ENCODE measurements around the gene IFNLR1.

IFNLR1 gene

DNA sequence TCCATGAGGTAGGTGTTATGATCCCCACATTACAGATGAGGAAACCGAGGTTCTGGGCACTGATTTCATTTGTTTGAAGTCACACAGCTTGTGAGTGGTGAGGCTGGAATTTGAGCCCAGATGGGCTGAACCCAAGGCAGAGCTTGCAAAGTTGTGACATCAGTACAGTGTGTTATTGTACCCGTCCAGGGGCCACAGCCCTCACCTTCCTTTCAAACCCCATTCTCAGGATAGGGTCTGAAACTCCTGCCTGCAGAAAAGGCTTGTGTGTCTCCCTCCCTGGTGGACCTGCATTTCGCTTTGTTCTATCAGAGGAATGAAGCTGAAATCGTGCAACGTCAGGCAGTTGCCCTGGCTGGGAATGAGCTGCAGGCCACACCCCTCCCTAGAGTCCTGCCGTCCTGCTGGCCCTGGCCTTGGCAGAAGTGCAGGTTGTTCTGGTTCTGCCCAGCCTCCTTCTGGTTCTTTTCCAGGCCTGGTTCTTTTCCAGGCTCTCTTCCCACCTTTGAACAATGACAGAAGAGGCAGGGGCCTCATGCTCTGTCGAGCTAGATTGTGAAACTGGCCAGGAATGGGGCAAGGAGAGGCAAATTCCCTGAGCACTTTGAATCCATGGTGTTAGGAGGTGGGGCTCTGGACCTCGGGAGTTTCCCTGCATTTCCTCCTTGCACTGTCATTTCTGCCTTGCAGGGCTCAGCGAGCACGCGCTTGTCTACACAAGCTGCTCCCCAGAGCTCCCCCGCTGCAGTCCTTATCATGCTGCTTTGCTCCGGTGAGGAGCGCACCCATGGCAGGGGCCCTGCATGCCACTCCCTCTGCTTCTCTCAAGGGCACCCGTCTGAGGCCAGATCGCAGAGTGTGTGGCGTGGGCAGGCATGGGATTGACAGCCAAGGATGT lies 67.0 kb downstream of the IFNLR1 start:
- no peak for DNase-seq

- no peak for DNase-seq
Measured at GRCh38 chr1:24119489-24119858, 67.6 kb downstream of the IFNLR1 start.

DNA sequence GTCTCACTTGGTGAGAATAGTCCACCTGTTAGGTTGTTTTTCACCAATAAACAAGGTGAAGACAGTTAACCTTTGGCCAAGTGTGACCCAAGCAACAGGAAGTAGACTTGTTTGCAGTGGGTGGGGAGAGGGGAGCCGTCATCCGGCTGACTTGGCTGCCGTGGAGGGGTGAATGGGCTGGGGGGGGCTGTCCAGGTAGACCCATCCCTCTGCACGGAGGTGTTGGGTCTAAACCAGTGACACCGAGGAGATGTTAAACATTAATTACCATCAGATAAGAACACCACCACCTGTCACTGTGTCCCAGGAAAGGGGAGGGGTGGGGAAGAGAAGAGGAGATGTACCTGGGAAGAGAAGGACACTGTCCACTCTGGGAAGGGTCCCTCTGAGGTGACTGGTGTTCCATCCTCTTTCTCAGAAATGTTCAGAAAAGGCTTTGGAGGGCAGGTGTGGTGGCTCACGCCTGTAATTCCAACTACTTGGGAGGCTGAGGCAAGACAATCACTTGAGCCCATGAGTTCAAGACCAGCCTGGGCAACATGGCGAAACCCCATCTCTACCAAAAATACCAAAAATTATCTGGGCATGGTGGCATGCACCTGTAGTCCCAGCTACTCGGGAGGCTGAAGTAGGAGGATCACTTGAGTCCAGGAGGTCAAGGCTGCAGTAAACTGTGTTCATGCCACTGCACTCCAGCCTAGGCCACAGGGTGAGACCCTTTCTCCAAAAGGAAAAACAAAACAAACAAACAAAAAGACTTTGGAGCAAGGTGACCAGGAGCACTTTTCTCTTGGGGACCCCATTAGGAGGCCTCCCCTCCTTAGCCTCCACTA lies 68.5 kb downstream of the IFNLR1 start:
- no peak for DNase-seq

- no peak for DNase-seq
Measured at GRCh38 chr1:24117722-24118409, 69.2 kb downstream of the IFNLR1 start.

DNA sequence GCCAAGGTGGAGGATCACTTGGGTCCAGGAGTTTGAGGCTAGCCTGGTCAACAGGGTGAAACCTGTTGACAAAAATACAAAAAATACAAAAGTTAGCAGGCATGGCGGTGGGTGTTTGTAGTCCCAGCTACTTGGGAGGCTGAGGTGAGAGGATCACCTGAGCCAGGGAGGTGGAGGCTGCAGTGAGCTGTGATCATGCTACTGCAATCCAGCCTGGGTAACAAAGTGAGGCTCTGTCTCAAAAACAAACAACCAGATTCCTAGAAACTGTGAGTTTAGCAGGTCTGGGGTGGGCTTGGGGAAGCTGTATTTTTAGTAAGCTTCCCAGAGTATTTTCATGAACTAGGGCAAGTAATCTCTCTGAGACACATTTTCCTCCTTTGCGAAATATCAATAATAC lies 70.0 kb downstream of the IFNLR1 start:
- DNase-seq, result no peak

DNA sequence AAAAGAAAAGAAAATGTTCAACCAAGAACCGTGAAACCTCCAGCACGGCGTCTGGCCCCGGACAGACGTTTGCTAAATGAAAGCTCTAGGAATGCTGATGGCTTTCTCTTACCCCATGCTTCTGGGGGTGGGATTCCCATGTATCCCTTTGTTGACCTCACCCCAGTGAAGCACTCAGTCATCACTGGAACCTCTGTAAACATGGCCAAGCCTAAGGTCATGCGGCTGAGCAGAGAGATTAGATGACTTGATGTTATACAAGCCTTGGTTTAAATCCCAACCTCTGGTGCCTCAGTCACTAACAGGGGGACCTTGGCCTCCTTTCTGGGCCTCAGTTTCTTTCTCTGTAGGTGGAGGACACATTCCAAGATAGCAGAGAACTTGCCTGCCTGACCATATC lies 72.3 kb downstream of the IFNLR1 start:
- no peak for DNase-seq

GRCh38 chr1:24113641-24114033 lies 73.5 kb downstream of the IFNLR1 start:
- DNase-seq, result no peak

GRCh38 chr1:24111996-24112779 lies 74.9 kb downstream of the IFNLR1 start, which contains the start of gene MYOM3:
Gene MYOM3 (minus strand): TSS chr1:24112135. CDS start chr1:24108636, 3,499 bp downstream.
- no peak for DNase-seq

- DNase-seq, result no peak
Measured at GRCh38 chr1:24111262-24111995, 75.7 kb downstream of the IFNLR1 start.

DNA sequence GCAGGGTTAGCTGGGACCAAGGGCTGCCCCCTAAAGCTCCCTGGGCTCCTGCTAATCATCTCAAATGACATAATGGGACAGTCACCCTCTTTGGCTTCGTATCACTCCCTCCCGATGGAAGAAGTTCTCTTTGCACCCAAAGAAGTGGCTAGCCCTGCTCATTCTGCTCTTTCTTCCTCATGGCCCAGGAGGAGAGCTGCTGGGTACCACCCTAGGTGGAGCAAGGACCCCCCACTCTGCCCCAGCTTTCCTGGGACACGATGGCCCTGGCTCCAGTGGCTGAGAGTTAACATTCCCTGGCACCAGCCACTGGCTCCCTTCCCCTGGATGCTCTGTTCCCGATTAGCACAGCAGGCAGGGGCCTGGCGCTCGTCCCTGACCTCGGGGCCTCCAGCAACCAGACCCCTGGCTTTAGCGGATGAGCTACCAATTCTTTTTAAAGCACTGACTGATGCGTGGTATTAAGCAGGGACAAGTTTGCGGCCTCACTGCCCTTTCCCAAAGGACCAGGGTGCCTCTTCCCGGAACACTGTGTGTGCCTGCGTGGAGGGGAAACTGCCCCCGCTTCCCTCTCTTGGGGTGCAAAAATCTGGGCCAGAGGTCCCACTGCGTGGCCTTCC lies 76.3 kb downstream of the IFNLR1 start:
- DNase-seq, result no peak

DNA sequence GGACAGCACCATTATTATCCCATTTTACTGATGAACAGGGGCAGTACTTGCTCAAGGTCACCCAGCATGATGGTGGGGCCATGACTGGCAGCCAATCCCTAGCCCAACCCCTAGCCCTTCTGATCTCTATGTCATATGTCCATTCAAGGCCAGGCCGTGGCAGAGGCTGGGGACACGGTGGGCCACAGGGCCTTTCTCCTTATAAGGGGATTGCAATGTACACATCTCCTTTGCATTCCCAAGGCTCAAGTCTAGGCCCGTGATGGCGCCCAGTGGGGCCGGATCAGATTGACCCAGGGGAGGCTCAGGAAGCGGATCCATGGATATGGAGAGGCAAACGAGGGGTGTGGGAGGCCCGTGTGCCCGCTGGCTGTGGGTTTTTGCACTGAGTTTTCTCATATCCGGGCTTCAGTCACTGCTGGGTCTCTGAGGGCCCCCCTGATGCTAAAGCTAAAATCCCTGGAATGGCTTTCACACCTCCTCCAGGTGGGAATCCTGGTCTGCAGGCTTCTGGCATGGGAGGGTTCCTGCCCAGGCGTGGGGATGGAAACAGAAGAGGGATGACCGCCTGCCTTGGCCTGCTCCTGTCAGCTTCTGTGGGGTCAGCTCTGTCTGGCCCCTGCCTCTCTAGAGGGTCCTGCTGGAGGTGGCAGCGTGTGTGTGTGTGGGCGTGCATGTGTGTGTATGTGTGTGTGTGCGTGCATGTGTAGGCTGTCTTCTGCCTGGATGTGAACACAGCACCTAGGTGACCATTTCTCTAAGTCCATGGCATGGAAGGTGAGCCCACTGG lies 77.2 kb downstream of the IFNLR1 start:
- DNase-seq, result no peak

DNA sequence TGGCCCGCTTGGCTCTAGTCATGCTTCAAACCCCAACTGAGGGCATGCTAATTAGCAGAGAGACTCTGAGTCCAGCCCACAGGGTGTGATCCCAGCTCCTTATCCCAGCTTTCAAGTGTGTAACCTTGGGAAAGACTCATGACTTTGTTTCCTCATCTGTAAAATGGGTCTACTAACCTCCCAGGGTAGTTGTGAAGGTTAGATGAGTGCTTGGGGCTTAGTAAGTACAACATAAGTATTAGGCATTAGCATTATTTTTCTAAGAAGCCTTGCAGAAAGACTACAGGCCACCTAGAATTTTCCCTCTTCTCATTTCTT lies 78.0 kb downstream of the IFNLR1 start:
- DNase-seq, result no peak

- no peak for DNase-seq
Measured at GRCh38 chr1:24108334-24109165, 78.5 kb downstream of the IFNLR1 start.

DNA sequence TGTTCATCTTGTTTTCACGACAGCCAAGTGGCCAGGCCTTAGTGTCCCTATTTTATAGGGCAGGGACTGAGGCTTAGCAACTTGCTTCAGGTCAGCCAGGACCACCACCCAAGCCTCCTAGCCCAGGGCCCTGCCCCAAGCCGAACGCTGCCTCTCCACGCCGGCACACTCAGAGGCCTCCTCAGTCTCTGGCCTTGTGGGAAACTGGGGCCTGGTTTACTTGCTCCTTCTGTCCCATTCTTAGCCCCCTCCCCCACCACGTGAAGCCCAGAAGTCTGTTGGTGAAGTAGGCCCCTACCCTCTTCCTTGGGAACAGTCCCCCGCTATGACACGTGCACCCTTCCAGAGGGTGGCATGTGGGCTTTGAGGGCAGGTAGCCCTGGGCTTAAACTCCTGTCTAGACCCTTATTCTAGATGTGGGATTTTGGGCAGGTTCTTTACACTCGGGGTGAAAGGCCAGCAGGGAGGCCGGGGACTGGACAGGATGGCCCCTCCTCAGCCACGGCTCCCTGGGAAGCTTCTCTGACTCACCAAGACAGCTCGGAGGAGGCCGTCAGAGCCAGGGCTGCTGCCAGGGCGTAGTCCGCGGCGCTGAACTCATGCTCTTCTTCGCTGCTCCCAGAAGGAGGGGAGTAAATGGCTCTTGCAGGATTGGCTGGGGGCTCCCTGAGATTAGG lies 79.5 kb downstream of the IFNLR1 start:
- DNase-seq, result no peak

- no peak for DNase-seq
Measured at GRCh38 chr1:24105368-24106160, 81.5 kb downstream of the IFNLR1 start.

DNA sequence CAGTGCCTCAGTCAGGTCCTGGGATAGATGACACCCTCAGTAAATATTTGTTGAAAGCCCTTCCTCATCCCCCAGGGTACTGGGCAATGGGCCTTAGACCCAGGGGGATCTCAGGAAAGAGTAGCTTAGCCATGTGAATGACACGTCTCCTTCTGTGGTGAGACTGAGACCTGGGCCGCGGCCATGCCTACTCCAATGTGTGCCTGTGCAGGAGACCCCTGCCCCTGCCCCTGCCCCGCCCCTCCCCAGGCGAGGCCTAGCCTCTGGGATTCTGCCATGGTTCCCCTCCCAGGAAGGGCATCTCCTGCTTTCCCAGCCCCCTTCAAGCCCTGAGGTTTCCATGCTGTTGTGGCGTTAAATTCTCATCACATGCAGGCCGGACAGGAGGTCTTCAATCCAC lies 82.2 kb downstream of the IFNLR1 start:
- DNase-seq, result no peak
